K562 (cell line): Measurements from ENCODE around the gene DPP8. TPM values are rescaled to one million over a fixed set of nuclear protein-coding genes. Genes with fewer than 3 reads are reported as not detected.
A peak's percentile ranks its signal among the peaks of the same experiment; 100 is the strongest.

Experiments
- ARID1B ChIP-seq: fragments of 450-650 bp; IDR thresholded peaks from 2 replicates; pipeline ENCODE4 v1.6.1; 2016; ENCODE audit warnings: antibody characterized with exemption, mild to moderate bottlenecking, inconsistent platforms
- GABPB2 ChIP-seq: fragments of 250-450 bp; sonication (Bioruptor Pico); conservative IDR thresholded peaks from 2 replicates; pipeline ENCODE4 v1.5.1; 2021; ENCODE audit warnings: mild to moderate bottlenecking
- HSF4 ChIP-seq: fragments of 250-450 bp; sonication (Bioruptor Pico); IDR thresholded peaks from 2 replicates; pipeline ENCODE4 v2.1.2; 2022; ENCODE audit warnings: mild to moderate bottlenecking, moderate library complexity, borderline replicate concordance
- ILK ChIP-seq: fragments of 450-650 bp; IDR thresholded peaks from 2 replicates; pipeline ENCODE4 v1.6.1; 2016; ENCODE audit warnings: missing genetic modification characterization, low read depth, mild to moderate bottlenecking, missing compliant biosample characterization, moderate library complexity, borderline replicate concordance
- PCBP1 ChIP-seq: fragments of 200-400 bp; formaldehyde crosslinking; IDR thresholded peaks from 2 replicates; pipeline ENCODE4 v1.6.1; 2018; ENCODE audit warnings: mild to moderate bottlenecking, low read depth, low read length; ENCODE audit not compliant: poor library complexity, severe bottlenecking
- PHF21A ChIP-seq: fragments of 450-650 bp; IDR thresholded peaks from 2 replicates; pipeline ENCODE4 v1.6.1; 2017; ENCODE audit warnings: low read depth, borderline replicate concordance
- RBM17 ChIP-seq: fragments of 200-400 bp; formaldehyde crosslinking; IDR thresholded peaks from 2 replicates; pipeline ENCODE4 v1.6.1; 2017; ENCODE audit warnings: low read depth, mild to moderate bottlenecking, low read length, borderline replicate concordance
- TCF3 ChIP-seq: sonication (generic); formaldehyde crosslinking; IDR thresholded peaks from 2 replicates; pipeline ENCODE4 v1.4.0; 2020; ENCODE audit warnings: mild to moderate bottlenecking, missing genetic modification reagents
- ZNF766 ChIP-seq: fragments of 200-800 bp; sonication (Bioruptor generic); conservative IDR thresholded peaks from 2 replicates; pipeline ENCODE4 v1.6.1; 2016; ENCODE audit warnings: missing genetic modification characterization, missing compliant biosample characterization
- polyA plus RNA-seq, 8 experiments: library from polyadenylated mRNA; depleted of rRNA in 4 of 8; stranded (reverse) in 5 of 8; unstranded in 3 of 8; fragments of >200 nt; fragmentation: Nextera tagmentation in 2 of 8; fragmentation: Illumina TruSeq in 1 of 8; extraction: Ambion mirVana in 2 of 8; extraction: Trizol in 1 of 8; gene quantifications; 2 replicates each; pipeline versions ENCODE4 v1.2.1 to v1.2.3, GENCODE V29; 2011 to 2014; ENCODE audit warnings: inconsistent platforms in 1 of 8, missing spikeins in 1 of 8
- total RNA-seq, 7 experiments: library from RNA; depleted of rRNA in 6 of 7; stranded (reverse); fragments of >200 nt in 6 of 7; fragmentation: Illumina TruSeq in 2 of 7; extraction: Trizol in 2 of 7; gene quantifications; 2 replicates each; pipeline versions ENCODE4 v1.2.1 to v1.2.3, GENCODE V29; 2011 to 2021; ENCODE audit warnings: low replicate concordance in 1 of 7
- TF ChIP-seq, protein P1 (sequence below): fragments of 450-650 bp; IDR thresholded peaks from 2 replicates; pipeline ENCODE4 v1.6.1; 2018; ENCODE audit not compliant: partially characterized antibody

Gene DPP8
- total and polyA plus RNA-seq, 9 of the 15 experiments (the other 6 are each of a cell fraction or from before 2014, with no cell fraction given) = 5.5 to 36.7 (median 20.7) TPM

DNA sequence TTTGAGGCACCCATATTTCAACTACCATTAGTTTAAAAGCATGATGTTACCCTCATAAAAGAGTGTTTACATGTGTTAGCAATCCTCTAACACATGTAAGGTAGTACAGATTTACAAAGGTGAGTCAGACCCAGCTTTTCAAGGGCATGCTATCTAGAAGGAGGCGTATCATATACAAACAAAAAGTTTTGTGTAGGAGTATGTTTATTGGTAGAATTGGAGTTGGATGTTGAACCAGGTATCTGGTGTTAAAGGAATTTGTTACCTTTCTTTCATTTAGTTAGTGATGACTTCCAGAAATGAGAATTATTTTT lies 15.2 kb upstream of the DPP8 start (continued):
- TF ChIP-seq PHF21A (no peak), PCBP1 (no peak), RBM17 (no peak), ARID1B (peak; percentile 43), TCF3 (CRISPR knock-in tag) (no peak), HSF4 (CRISPR knock-in tag) (no peak), GABPB2 (CRISPR knock-in tag) (no peak), ZNF766 (CRISPR knock-in tag) (0 out of 2 replicates have a peak, but pooled peaks have one; percentile 27), ILK (no peak)
- TF ChIP-seq, protein P1, sequence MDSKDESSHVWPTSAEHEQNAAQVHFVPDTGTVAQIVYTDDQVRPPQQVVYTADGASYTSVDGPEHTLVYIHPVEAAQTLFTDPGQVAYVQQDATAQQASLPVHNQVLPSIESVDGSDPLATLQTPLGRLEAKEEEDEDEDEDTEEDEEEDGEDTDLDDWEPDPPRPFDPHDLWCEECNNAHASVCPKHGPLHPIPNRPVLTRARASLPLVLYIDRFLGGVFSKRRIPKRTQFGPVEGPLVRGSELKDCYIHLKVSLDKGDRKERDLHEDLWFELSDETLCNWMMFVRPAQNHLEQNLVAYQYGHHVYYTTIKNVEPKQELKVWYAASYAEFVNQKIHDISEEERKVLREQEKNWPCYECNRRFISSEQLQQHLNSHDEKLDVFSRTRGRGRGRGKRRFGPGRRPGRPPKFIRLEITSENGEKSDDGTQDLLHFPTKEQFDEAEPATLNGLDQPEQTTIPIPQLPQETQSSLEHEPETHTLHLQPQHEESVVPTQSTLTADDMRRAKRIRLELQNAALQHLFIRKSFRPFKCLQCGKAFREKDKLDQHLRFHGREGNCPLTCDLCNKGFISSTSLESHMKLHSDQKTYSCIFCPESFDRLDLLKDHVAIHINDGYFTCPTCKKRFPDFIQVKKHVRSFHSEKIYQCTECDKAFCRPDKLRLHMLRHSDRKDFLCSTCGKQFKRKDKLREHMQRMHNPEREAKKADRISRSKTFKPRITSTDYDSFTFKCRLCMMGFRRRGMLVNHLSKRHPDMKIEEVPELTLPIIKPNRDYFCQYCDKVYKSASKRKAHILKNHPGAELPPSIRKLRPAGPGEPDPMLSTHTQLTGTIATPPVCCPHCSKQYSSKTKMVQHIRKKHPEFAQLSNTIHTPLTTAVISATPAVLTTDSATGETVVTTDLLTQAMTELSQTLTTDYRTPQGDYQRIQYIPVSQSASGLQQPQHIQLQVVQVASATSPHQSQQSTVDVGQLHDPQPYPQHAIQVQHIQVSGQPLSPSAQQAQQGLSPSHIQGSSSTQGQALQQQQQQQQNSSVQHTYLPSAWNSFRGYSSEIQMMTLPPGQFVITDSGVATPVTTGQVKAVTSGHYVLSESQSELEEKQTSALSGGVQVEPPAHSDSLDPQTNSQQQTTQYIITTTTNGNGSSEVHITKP = no peak
